Stimulated activated CD4-positive, alpha-beta T cell treated with anti-CD3 and anti-CD28 coated beads, Interleukin-1b, Interleukin-23, amount 100 ng/mL, for 48 hours (primary cell): ENCODE data around the gene MYZAP.

ENCODE experiments used
- DNase-seq: peaks from one replicate; pipeline ENCODE4 v3.0.0-alpha.2; 2020

The MYZAP gene

DNA sequence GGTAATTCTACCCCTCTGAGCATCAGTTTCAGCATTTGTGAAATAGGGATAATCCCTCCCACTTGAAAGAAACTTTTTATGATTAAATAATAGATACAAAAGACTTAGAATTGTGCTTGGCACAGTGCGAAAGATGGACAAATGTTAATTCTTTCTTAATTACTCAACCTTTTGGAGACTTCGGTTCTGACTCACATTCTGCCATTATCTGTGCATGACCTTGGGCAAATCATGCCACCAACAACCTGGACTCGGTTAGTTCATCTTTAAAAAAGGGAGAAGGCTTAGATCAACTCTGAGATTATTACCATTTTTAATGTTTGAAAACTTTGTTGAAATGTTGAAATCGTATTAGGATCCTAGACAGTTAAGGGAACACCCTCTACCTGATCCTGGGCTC lies 74.2 kb downstream of the MYZAP start:
- no peak for DNase-seq

DNA sequence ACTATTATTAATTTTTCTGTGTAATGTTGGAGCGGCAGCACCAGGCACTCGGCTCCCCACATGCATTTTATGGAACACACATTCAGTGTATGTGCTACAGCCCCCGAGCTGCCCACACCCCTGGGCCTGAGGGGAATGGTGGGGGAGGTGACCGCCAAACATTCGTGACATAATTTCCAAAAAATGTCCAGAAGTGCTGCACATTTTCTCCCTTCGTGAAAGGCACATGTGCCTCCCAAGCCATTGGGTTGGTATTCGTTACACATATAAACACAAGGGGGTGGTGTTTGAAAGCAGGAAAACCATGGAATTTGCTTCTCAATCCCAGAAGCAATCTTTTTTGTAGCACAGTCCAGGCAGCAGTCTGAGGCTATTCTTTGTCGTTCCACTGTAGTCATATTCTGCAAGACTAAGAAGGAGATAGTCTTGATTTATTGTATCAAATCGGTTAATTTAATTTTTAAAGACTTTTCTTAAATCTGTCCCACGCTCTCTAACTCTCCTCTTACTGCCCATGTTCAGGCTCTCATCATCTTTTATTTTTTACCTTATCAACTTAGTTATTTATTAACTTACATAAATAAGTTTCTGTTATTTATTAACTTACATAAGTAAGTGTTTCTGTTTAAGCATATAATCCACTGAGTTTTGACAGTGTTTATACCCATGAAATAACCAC lies 75.6 kb downstream of the MYZAP start:
- no peak for DNase-seq

GRCh38 chr15:57668016-57668415 lies 76.3 kb downstream of the MYZAP start:
- DNase-seq: no peak

DNA sequence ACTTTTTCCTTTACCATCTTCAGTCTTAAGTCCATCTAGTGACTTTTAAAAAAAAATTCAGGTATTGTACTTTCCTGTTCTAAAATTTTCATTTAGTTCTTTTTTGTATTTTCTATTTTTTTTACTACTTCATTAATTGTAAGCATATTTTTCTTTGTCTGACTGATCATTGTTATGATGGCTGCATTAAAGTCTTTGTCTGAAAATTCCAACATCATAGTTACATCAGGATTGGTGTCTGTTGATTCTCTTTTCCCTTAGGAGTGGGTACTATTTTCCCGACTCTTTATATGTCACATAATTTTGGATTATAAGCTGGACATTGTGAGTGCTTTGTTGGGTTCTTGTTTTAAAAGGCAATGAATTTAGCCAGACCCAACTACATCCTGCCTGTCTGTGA lies 79.9 kb downstream of the MYZAP start:
- DNase-seq: no peak

GRCh38 chr15:57675481-57676181 lies 83.9 kb downstream of the MYZAP start:
- no peak for DNase-seq

DNA sequence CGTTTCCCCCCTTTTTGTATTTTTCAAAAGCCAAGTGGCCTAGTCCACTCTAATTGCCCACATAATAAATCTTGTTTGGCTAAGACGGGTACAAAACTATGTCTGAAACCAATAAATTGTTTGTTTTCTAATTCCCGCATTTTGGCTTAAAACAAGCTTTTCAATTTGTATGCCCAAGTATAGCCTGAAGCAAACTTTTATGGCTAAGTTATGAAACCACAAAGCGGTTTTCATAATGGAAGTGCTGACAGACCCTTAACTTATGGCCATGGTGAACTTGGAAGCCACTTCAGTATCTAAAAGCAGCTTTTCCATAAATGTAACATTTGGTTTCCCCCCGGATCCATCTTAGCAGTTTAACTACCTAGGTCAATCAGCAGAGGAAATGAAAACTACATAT lies 84.9 kb downstream of the MYZAP start:
- no peak for DNase-seq

- DNase-seq: no peak
Measured at GRCh38 chr15:57677204-57677603, 85.5 kb downstream of the MYZAP start.

DNA sequence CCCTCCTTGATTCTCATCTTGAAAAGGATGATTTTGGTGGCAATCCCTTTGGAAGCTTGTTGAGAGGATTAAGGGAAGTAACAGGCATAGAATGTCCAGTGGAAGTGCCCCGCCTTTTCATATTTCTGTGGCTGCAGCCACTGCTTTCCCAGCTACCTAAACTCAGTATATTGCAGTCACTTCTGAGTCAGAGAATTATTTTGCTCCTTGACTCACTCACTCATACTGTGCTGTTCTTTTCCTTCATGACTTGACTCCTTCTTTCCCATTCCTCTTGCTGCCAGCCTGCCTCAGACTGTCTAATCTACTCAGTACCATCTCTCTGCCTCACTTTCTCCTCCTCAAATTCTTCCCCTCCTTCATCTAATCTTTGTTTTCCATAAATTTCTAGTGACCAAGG lies 88.3 kb downstream of the MYZAP start:
- no peak for DNase-seq

DNA sequence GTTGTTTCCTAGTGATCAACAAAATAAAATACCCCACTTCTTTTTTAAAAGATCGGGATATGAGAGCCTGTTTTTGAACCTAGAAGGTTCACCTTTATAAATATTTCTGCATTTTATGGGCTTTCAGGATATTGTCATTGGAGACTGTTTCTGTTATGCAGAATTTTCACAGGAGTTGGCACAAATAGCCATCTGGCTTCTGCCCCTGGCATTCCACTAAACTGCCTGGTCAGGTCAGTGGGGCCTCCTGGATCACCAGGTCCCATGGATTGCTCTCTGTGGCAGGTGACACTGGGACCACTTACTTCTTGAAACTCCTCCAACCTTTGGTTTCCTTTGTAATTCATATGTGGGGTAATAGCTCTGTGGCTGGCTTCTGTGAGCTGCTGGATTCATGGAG lies 89.3 kb downstream of the MYZAP start:
- no peak for DNase-seq

- no peak for DNase-seq
Measured at GRCh38 chr15:57683481-57683880, 91.8 kb downstream of the MYZAP start.

DNA sequence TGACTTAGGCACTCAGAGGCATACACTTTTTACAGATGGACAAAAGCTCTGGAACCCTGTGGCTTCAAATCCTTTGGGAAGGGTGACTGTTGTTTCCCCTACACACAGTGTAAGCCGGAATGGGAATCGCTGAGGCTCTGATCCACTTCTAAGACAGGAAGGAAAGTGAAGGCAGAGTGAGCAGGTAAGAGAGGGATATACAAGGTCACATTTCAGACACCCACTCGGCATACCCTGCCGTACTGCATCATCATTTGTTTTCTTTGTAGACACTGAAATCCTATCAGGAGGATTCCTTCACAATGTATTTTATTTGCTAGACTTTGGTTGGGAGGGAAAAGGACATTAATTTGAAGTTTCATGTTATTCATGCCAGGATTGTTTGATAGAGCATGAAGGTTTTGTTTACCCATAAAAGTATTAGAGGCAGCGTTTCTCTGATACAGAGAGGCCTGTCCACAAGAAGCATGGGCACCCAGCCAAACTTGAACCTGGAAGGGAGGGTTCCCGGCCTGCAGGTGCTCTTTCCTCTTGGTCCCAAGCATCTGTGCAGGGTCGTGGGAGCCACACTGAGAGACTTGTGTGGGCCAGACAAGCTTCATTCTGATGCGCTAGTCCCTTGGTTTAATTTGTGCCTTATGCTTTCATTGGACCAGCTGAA lies 92.9 kb downstream of the MYZAP start:
- no peak for DNase-seq

DNA sequence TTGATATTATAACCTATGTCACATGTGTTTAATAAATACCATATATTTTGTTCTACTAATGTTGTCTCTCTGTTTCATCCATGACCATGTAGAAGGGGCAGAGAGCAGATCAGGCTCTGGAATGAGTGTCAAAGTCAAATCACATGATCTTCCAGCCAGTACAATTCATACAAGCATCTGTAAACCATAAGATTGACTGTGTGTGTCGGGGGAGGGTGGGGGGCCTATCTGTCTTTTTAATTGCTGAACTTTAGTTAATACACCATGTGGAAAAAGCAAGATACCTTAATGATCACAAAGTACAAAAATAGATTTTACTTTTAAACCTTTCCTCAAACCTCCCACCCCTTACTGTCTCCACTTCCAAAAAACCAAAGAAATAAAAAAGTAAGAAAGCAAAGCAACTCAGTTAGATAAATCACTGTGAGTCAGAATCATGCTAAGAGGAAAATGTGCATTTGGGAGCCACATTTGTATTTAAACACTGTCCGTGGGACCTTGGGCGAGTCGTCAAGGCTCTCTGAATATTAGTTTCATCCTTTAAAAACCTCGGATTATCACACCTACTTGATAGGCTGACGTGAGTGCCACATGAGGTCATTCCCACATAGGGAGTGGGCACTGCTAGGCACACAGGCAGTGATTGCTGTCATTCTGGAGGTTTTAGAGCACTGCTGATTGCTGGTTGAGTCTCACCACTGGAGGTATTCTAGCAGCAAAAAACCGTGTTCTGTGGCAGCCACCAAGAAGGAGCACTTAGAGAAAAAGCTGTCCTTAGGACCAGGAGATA lies 93.8 kb downstream of the MYZAP start:
- DNase-seq: no peak

DNA sequence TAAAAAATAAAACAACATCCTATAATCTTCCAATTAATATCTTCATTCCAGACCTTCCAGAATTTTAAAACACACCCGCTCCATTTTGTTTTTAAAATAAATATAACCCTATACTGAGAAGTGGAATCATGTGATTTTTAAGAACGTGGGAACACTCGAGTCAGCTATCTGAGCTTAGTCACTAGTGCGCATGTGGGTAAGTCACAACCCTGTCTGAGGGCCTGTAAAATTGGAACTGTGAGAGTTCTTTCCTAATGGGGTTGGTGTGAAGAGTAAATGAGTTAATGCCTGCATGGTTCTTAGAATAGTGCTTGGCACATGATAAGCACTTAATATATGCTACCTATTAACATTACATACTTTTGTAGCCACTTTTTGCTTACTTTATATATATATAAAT lies 95.0 kb downstream of the MYZAP start:
- no peak for DNase-seq

- no peak for DNase-seq
Measured at GRCh38 chr15:57690341-57690966, 98.8 kb downstream of the MYZAP start.

DNA sequence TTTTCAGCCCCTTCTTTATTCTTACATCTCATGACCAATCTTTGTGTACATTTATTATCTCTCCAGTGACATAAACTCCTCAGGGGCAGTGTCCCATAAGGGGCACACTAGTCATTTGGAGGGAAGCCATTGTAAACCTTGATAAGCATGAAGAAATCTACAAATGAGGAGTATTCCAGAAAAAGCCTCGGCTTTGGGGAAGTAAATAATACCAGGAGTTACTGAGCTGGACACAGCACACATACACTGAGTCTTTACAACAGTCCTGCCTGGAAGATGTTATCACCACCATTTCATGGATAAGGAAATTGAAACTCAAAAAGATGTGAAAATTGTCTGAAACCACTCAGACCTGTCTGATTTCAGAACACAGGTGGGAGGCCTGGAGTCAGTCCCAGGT lies 99.4 kb downstream of the MYZAP start:
- no peak for DNase-seq

DNA sequence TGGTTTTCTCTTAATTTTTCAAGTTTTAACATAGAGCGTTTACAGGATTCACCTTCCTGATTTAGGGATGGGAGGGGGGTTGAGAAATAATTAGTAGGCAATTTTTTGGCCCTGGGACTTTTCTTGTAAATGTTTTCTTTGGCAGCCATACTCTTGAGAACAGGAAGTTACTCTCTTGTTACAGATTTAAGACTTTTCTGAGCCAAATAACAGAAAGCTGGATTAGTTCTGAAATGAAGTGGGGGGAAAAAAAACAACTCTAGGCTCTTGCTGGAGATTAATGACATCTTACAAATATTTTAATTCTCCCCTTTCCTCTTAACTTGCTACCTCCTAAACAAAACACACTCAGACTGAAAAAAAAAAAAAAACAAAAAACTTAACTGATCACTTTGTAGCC lies 101.0 kb downstream of the MYZAP start:
- no peak for DNase-seq

DNA sequence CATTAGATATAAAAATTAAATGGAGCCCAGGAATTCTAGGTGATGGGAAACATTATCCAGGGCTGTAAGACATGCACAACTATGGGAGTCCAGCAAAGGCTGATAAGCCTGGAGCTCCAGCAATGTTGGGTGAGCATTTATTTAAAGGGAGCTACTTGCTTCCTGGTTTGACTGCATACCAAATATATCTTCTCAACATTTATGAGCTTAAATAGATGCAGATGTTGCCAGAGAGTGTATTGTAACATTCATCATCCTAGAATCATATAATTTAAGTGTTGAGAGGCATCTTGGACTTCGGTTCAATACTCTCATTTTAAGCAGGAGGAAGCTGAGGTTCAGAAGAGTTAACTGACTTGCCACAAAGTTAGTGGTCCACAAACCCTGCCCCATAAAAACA lies 102.6 kb downstream of the MYZAP start:
- DNase-seq: no peak

- DNase-seq: no peak
Measured at GRCh38 chr15:57696146-57696545, 104.4 kb downstream of the MYZAP start.

DNA sequence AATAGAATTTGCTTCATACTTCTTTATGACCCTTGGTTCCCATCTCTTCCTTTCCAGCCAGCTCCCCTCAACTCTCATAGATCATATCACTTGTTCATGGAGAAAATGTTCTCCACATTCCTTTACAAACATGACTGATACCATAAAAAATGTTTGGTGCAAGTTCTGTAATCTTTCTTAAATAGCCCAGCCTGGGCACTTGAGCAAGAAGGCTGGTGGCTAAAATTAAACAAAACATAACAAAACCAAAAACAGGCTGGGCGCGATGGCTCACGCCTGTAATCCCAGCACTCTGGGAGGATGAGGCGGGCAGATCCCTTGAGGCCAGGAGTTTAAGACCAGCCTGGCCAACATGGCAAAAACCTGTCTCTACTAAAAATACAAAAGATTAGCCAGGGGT lies 105.9 kb downstream of the MYZAP start:
- no peak for DNase-seq

DNA sequence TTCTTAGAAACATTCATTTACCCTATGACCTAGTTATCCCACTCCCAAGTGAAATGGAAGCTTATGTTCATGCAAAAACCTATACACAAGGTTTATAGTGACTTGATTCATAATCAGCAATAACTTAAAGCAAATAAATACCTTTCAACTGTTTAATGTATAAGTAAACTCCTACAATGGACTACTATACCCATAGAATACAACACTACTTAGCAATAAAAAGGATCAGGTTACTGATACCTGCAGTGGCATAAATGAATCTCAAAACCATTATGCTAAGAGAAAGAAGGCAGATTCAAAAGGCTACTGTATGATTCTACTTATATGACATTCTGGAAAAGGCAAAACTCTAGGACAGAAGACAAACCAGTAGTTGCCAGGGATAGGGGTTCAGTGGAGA lies 106.5 kb downstream of the MYZAP start:
- no peak for DNase-seq

- no peak for DNase-seq
Measured at GRCh38 chr15:57698991-57699390, 107.3 kb downstream of the MYZAP start.

DNA sequence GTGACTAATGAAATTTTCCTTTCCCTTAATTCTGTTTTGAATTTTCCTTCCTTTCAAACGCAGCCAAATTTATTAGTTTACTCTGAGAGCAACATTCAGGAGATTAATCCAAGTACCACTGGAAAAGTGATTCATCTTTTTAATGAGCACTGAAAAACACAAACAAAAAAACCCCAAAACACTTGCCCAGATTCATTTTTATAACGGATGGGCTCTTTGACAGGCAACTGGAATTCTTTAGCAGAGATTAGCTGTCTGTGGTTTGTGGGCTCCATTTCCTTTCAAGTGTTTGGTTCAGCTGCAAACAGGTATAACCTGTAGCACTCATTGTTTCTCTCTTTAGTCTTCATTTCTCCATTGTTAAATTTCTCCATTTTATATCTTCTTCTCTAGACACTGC lies 111.7 kb downstream of the MYZAP start:
- DNase-seq: no peak

GRCh38 chr15:57704441-57704840 lies 112.7 kb downstream of the MYZAP start:
- DNase-seq: no peak
